Activated CD4-positive, alpha-beta T cell treated with anti-CD3 and anti-CD28 coated beads for 24 hours (primary cell): ENCODE measurements around the gene ISLR.

Experiments
- DNase-seq, 2 donors: peaks; one replicate each; pipeline ENCODE4 v3.0.0-alpha.2; 2020; ENCODE audit warnings: low read depth in 2 of 2

Gene ISLR

DNA sequence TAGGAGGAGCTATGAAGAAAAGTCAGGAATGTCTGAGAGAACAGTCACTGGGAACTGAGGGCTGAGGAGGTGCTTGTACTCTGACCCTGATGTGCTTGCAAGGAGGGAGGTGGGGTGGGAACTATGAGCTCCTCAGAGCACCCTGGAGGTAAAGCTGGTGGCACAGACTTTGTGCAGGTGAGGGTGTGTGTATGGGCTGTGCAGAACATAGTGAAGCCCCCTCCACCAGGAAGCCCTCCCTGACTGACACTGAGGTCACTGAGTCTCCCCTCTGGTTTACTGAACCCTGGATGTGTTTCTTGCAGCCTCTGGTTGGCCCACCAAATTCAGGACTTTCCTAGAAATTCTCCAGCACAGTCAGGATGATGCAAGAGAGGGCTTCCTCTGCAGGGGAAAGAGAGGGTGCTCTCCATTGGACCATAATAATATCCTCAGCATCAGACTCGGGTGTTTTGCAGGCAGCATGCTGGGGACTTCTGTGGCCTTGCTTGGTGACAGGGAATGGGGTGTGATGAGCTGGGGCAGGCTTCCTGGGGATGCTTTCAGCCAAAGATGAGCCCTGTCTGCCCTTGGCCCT lies 1.5 kb upstream of the ISLR start:
- DNase-seq = no peak

DNA sequence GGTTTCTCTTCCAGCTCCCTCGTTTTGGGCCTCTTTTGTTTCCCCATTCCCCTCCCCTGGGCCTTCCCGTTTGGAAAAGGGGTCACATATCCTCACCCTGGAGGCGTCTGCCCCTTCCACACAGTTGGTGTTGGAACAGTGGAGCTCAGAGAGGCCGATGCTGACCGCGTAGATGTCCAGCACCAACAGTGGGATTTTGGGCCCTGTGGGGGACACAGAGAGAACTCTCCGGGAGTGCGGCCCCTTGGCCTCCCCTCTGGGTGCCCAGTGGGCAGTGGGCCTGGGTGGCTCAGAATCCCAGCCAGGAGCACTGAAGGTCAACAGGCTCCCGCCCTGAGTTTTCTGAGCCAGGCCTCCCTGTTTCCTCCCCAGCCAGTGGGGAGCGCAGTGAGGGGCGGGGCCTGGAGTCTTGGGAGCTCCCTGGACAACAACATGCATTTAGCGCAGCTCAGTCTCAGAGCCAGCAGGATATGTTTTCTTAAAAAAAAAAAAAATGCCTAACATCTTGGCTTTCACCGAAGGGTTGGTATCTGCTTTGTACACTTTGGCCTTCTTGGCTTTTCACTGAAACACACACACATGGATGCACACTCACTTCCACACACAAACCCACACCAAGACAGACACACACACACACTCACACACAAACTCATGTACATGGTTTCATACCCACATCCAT lies 670 bp upstream of the ISLR start:
- DNase-seq = no peak

DNA sequence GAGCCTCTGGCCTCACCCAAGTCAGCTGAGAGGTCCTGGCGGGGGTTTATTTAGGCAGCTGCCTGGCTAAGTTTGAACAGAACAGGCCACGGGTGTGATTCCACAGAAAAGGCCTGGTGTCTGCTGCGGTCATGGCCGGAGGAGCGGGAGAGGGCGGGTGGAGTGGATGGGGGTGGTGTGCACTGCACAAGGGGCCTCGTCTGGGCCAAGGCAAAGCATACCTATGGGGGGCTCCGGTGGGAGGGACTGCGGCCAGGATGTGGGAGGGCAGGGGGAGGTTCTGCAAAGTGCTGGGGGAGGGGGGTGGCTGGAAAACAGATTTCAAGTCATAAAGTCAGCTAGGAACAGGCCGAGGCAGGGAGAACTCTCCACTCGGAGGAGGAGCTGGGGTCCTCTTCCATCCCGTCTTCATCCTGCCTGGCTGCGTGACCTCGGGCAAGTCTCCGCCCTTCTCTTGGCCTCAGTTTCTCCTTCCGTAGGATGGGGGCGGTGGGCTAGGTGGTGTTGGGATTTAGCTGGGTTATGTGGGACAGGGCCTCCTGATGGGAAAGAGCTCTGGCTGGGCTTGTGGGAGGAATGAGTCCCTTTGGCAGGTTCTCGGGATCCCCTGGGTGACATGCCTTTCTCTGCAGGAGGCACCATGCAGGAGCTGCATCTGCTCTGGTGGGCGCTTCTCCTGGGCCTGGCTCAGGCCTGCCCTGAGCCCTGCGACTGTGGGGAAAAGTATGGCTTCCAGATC lies 878 bp downstream of the ISLR start:
- no peak for DNase-seq

DNA sequence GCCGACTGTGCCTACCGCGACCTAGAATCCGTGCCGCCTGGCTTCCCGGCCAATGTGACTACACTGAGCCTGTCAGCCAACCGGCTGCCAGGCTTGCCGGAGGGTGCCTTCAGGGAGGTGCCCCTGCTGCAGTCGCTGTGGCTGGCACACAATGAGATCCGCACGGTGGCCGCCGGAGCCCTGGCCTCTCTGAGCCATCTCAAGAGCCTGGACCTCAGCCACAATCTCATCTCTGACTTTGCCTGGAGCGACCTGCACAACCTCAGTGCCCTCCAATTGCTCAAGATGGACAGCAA lies 1.4 kb downstream of the ISLR start:
- no peak for DNase-seq

DNA sequence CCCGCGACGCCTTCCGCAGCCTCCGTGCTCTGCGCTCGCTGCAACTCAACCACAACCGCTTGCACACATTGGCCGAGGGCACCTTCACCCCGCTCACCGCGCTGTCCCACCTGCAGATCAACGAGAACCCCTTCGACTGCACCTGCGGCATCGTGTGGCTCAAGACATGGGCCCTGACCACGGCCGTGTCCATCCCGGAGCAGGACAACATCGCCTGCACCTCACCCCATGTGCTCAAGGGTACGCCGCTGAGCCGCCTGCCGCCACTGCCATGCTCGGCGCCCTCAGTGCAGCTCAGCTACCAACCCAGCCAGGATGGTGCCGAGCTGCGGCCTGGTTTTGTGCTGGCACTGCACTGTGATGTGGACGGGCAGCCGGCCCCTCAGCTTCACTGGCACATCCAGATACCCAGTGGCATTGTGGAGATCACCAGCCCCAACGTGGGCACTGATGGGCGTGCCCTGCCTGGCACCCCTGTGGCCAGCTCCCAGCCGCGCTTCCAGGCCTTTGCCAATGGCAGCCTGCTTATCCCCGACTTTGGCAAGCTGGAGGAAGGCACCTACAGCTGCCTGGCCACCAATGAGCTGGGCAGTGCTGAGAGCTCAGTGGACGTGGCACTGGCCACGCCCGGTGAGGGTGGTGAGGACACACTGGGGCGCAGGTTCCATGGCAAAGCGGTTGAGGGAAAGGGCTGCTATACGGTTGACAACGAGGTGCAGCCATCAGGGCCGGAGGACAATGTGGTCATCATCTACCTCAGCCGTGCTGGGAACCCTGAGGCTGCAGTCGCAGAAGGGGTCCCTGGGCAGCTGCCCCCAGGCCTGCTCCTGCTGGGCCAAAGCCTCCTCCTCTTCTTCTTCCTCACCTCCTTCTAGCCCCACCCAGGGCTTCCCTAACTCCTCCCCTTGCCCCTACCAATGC lies 2.0 kb downstream of the ISLR start:
- DNase-seq = no peak

DNA sequence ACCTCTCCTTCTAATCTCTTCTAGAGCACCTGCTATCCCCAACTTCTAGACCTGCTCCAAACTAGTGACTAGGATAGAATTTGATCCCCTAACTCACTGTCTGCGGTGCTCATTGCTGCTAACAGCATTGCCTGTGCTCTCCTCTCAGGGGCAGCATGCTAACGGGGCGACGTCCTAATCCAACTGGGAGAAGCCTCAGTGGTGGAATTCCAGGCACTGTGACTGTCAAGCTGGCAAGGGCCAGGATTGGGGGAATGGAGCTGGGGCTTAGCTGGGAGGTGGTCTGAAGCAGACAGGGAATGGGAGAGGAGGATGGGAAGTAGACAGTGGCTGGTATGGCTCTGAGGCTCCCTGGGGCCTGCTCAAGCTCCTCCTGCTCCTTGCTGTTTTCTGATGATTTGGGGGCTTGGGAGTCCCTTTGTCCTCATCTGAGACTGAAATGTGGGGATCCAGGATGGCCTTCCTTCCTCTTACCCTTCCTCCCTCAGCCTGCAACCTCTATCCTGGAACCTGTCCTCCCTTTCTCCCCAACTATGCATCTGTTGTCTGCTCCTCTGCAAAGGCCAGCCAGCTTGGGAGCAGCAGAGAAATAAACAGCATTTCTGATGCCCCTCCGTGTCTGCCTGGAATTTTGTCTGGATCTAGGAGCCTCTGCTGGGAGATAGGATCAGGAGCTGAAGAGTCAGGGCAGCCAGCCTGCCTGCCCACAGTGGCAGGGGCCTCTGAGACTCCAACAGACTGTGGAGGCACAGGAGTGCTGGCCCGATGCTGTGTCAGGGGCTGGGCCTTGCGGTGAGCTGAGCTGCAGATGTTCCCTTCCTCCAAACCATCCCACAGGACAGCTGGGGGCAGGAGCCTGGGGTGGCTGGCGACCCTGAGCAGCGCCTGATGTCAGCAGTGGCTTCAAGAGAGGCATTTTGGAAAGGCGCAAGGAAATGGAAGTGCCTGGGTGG lies 3.0 kb downstream of the ISLR start:
- no peak for DNase-seq

DNA sequence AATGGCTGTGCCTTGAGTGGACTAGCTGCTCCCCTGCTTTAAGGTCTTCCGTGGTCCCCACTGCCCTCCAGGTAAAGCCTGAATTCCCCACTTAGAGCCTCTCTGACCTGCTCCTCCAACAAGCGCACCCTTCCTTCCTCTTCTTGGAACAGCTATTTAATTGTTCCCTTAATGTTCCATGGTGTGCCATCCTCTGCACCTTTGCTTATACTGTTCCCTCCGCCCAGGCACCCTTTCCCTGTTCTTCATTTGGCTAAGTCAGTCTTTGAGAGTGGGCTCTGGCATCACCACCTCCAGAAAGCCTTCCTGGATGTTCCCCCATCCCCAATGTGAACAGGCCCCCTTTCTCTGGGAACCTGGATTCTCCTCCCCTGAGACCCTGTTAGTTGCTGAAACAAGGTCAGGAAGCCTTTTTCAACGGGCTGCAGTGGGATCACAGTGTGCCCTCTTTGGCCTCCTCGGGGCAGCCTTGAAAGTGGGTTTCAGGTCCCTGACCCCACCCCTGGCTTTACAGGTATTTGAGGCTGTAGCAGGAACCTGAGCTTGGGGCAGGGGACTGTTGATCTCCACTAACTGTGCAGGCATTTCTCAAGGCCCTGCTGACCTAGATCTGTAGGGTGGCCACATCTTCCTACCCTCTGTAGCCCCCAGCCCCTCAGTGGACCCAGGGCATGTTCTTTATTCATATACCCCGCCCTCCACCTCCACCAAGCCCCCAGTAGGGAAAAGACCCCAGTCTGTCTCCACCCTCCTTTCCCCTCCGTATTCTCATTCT lies 5.0 kb downstream of the ISLR start:
- no peak for DNase-seq

DNA sequence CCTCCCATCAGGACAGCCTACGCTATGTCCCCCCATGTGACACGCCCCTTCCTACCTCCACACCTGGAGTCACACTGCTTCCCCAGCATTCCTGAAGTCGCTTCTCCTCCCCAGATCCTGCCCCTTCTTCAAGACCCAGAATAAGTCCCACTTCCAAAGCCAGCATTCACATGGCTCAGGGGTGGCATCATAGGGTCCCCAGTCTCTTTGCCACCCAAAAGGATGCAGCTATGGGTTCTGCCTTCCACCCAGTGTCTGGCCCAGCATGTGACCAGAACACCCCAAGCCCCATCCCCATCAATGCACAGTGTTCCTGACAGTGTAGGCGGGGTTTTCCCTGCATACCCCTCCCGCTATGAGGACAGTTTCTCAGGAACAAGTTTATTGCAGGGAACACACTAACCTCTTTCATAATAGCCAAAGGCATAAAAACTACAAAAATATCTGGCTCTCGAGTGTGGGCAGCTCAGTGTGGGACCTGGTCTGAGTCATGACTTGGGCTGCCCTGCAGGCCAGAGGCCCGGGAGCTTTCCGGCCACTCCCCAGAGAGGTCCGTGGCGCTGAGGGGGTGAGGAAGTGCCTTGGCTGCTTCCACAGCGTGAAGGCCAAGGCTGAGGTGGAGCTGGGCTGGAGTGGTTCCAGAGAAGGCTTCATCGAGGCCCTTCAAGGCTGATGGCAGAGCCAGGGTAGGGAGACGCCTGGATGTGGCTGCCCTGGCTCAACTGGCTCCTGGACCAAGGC lies 5.8 kb downstream of the ISLR start:
- DNase-seq = no peak

DNA sequence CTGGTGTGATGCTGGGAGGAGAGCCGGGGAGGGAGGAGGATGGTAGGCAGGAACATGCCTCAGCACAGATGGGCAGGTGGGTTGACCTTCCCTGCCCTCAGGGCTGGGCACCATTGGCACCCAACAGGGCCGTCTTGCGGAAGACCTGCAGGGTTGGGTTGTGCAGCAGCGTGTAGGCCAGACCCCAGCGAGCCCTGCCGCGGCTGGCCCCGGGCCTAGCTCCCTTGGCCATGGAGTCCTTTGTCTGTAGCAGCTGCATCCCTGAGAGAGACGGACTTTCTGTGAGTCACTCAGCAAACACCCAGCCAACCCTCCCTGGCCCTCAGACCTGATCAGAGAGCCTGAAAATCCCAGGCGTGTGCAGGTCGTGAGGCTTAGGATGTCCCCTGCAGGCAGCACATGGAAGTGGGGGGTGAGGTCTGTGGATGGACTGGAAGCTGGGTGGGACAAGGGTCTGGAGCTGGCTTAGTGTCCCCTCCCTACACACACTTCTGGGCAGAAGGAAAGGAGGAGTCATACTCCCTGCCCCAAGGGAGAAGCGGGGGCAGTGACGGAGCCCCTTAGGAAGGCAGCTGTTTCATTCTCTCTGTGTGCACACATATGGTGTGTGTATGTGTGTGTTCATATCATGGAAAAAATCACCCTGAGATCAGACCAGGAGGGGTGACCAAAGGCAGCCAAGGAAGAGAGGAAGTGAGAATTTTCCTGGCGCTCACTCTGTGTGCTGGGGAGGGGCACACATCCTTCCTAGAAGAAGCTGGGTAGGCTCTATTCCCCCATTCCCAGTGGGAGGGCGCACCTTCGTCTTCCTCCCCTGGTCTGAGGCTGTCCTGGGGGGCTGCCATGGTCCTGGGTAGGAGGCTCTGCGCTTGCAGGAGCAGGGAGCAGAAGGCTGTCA lies 6.7 kb downstream of the ISLR start:
- DNase-seq = no peak

DNA sequence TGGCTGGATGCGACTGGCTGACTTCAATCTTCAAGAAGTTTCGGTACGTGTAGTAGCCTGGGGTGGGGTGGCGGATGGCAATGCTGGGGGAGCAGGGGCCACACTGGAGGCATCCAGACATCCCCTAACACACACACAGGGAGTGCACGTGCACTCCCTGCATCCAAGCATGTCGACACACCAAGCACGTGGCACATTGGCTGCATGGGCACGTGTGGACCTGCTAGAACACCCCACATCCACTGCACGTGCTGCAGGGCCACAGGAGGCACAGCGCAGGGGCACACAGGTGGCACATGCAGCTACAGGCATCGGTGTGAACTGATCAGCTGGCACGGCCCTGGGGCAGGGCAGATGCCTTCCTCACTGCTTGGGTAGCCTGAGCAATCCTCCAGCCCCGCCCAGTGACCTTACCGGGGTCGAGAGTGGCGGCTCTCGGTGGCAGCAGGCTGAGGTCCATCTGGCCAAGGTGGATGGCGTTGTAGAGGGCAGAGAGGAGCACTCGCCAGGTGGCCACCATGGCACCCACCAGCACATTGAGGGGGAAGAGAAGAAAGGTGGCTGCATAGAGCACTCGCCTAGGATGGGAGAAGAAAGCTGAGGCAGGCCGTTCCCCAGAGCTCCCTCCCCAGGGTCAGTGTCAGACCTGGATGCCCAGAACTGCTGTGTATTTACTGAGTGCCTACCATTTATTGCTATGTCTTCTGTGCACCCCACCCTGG lies 7.5 kb downstream of the ISLR start:
- no peak for DNase-seq

DNA sequence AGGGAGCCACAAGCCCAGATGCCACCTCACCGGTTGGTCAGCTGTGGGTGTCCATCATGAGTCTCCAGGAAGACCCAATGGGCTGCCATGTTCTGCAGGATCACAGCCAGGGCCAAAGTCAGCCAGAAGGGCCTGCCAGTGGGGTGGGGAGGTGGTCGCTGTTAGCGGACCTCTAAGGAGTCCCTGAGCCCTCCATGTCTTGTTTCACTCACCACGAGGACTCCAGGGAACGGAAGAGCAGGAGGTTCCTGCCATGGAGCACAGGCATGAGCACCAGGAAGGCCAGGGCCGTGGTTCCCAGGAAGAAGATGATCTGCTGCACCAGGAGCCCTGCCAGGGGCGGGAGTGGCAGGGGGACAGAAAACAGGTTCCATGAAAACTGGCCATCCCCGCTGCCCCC lies 8.6 kb downstream of the ISLR start:
- no peak for DNase-seq

DNA sequence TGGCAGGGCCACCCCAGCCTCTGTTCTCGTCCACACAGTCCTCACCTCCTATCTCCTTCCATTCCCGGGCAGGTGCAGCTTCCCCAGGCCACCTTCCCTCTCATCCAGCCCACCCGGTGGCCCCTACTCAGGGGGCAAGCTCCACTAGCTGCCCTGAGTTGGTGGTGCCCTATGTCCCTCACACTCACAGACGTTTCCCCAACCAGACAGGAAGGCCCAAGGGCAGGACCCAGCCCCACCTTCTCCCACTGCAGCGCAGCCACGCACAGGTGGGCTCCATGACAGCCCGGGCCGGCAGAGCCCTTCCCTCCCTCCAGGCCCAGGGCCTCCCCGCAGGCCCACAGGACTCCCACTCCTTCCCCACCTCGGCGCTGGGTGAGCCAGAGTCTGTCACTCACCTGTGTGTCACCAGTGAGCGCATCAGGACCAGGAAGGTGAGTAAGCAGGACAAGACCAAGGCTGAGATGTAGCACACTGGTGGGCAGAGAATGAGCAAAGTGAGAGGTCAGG lies 11.1 kb downstream of the ISLR start:
- no peak for DNase-seq

DNA sequence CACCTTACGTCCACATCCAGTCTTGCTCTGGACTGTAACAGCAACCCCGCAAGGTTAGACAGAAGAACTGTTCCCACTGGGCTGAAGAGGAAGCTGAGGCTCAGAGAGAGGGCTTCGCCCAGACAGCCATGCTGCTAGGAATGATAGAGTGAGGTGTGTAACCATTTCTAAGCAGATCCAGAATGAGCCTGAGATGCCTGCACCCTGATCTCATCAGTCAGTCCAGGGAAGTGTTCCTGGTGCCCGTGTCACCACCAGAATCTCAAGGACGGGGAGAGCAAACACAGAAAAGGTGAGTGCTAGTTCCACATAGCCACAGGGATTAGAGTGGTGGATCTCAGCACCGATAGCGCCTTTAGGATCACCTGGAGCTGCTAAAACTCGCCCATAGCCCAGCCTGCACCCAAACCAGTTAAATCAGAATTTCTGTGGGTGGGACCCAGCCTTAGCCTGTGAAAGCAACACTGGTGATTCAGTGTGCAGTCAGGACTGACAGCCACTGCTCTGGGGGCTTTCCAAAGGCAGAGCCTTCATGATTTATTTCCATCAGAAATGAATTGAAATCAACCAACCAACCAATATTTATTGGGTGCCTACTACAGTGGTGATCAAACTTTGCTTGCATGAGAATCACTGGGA lies 12.3 kb downstream of the ISLR start:
- no peak for DNase-seq

DNA sequence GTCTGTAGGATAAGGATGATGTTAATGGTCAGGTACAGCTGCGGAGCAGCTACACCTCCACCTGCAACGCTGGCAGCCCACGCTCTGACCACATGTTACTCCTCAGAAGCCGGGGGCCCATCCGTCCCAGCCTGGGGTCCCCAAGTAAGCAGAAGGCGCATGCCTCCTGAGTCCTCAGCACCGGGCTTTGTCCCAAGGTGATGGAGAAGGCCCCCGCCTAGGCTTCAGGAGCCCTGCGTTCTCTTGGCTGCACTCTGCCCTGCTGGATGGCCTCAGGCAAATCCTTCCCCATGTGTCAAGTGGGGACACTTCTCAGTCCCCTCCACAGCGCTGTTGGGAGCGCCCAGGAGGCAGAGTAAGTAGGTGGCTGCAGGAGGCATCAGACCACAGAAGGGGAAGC lies 14.7 kb downstream of the ISLR start:
- DNase-seq = no peak

DNA sequence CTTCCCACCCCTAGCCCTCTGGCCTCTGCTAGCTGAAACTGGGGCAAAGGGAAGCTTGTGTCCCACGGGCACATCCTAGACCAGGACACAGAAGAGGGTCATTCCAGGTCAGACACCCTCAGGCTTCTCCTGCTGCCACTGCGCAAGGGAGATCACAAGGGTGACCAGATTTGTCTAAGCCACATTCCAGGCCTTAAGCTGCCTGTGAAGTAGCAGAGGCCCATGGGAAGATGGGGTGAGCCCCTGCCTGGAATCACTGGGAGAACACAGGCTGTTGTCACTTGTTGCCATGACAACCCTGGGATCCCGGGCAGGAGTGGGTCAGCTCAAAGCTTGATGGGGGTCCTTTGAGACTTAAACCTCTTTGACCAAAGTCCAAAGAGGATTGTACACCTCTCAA lies 18.3 kb downstream of the ISLR start:
- DNase-seq = no peak

DNA sequence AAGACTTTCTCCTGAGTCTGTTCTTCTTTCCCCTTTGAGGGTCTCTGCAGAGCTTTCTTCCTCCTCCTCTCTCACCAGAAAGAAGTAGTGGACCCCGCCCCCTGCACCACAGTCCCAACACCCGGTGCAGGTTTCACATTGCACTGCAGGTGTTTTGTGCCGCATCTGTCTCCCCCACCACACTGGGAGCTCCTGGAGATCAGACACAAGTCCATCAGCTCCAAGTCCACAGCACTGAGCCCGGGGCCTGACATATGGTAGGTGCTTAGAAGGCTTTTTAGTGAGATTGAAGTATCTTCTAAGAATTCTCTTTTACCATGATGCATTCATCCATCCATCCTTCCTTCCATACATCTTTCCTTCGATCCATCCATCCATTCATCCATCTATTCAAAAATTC lies 19.2 kb downstream of the ISLR start:
- no peak for DNase-seq

DNA sequence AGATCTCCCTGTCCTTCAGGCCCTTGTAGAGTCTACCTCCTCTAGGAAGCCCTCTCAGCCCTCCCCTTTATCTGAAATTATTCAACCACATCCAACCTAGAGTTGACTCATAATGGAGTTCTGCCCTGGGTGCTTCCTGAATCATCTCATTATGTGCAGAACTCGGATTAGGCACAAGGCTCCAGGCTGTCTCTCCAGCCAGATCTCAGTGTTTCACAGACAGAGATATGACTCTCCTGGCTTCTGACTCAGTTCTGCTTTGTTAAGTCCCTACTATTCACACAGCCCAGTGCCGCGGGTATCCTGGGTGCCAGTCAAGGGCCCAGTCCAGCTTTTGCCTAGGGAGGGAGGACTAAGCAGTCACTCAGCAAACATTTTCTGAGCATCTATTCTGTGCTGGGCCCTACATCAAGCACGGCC lies 19.8 kb downstream of the ISLR start:
- DNase-seq = no peak
